NCI-H1417 (cell line): ENCODE results near the gene ESPNL.

ENCODE experiments used
- DNase-seq, 3 experiments: peaks; one replicate each; lab custom pipeline; 2025; lab: John Stamatoyannopoulos, UW

The ESPNL gene

DNA sequence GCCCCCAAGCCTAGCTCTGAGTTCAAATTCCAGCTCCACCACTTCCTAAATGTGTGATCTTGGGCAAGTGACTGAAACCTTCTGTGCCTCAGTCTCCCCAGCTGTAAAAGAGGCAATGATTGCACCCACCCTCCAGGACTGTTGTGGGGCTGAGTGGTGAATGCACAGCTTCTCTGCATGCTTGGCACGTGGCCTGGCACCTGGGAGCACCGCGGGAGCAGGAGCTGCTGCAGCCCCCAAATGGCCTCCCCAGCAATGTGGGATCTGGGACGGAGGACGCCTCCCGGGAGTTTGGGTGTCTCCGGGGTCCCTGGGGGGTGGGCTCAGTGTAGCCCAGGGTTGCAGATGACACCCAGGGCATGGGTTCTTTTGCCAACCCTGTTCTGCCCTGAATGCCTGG lies 39.9 kb downstream of the ESPNL start:
- DNase-seq, result no peak

DNA sequence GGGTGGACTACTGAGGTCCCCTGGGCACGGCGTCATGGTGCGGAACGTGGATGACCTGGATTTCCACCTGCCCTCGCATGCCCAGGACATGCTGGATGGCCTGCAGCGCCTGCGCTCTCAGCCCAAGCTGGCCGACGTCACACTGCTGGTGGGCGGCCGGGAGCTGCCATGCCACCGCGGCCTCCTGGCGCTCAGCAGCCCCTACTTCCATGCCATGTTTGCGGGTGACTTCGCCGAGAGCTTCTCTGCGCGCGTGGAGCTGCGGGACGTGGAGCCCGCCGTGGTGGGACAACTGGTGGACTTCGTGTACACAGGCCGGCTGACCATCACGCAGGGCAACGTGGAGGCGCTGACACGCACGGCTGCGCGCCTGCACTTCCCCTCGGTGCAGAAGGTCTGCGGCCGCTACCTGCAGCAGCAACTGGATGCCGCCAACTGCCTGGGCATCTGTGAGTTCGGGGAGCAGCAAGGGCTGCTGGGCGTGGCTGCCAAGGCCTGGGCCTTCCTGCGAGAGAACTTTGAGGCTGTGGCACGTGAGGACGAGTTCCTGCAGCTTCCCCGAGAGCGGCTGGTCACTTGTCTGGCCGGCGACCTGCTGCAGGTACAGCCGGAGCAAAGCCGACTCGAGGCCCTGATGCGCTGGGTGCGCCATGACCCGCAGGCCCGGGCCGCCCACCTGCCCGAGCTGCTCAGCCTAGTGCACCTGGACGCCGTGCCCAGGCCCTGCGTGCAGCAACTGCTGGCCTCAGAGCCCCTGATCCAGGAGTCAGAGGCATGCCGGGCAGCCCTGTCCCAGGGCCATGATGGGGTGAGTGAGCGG lies 40.8 kb downstream of the ESPNL start:
- no peak for DNase-seq

DNA sequence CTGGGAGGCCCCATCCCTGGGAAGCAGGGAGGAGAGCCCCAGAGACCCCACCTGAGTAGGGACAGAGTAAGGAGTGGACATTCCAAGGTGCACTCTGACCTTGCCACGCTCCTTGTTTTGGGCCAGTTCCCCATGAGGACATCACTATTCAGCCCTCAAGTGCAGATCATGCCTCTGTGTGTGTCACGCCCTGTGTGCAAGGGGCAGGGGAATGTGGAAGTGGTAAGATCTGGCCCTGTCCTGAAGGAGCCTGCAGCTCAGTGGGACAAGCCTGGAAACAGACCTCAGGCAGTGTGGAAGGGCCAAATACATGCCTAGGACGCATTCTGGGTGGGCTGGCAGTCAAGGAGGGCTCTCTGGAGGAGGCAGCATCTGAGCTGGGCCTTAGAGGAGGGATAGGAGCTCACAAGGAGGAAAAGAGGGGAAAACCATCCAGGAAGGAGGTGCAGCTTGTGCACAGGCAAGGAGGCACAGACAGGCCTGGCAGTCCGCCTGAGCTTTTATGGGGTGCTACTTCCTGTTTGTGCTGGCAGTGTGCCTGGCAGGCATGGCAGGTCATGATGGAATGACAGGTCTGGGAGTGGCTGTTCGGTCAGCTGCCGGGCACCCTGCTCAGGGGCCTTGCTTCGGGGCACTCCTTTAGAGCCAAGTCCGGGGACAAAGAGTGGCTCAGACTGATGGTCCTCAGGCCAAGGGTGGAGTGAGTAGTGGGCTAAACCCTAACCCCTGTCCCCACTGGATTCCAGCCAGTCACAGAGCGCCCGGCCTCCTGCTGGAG lies 41.6 kb downstream of the ESPNL start:
- DNase-seq, result peak in 1 of 3 experiments; percentile 32

DNA sequence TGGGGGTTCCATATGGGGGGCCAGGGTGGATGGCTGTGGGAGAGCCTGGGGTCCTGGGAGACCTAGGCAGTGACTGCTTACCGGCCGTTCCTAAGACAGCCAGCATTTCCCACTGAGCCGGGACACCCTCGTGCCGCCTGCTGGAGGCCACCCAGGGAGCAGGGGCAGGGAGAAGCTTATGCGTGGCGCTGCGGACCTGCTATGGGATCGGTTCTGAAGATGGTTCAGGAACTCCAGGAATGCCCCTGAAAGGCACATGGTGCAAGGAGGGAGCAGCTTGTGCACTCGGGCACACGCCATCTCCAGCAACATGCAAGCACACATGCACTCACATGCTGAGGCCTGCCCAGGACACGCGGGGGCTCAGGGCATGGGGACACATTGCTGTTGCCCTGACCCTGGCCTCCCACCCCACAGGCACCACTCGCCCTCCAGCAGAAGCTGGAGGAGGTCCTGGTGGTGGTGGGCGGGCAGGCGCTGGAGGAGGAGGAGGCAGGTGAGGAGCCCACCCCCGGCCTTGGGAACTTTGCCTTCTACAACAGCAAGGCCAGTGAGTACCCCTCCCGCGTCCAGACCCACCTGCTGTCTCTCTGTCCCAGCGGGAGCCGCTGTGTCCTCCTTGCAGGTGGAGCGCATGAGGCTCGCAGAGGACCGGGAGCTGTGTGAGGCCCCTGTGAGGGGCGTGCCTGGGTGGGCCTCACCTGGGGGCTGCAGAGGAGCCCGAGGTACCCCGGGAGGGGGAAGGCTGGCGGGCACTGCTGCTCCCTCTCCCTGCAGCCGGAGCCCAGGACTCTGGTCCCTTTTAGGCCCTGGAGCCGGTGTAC lies 42.5 kb downstream of the ESPNL start:
- no peak for DNase-seq

DNA sequence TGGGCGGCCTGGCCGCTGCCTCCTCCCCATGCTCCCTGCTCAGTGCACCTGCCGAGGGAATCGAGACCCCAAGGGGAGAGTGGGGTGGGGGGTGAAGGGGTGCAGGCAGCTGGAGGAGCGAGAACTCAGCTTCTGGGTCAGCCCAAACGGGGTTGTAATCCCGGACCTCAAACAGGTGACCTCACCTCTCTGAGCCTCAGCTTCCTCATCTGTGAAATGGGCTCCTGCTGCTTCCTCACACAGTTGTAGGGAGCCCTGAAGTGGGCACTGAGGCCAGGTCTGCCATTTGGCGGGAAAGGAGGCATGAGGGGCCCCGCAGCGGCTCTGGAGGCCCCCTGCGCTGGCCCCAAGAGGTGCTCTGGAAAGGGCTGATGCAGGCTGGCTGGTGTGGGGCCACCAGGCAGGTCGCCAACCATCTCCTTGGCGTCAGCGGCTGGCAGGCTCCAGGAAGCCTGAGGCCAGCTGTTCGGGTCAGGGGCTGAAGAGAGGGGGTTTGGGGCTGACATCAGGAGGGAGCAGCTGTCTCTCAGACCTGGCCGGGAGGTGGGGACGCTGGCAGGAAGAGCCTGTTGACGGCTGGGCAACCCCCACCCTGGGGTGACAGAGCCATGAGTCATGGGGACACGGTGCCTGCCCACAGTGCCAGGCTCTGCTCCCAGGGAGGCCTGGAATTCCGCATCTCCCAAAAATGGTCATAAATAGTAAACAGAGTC lies 43.3 kb downstream of the ESPNL start:
- no peak for DNase-seq

DNA sequence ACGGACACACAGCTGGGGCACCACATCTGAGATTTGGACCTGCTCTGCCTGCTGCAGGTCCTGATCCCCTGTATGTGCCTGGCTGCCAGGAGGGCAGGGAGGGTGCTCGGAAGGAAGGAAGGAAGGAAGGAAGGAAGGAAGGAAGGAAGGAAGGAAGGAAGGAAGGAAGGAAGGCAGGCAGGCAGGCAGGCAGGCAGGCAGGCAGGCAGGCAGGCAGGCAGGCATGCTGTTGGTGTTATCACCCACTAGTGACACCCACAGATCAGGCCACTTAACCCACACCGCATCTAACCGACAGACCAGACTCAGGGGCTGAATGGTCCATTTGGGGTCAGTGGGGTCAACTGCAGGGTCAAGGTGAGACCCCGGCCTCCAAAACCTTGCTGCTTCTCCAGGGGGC lies 44.1 kb downstream of the ESPNL start:
- DNase-seq, result no peak

DNA sequence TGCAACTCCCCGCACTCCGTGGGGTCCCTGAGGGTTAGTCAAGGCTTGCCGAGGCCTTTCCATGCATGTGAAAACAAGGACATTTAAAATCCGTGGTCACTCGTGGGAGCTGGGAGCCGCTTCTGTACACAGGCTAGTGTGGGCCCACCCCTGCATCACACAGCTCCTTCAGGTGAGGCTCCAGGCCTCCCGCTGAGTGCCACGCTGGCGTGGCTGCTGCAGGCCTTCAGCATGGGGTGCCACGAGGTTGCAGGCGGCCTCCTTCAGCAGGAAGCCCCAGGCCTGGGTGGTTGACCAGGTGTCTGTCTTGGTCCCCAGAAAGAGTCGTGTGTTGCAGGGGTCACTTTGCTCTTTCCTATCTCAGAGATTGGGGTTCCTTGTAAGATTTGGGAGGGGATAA lies 44.9 kb downstream of the ESPNL start:
- no peak for DNase-seq

DNA sequence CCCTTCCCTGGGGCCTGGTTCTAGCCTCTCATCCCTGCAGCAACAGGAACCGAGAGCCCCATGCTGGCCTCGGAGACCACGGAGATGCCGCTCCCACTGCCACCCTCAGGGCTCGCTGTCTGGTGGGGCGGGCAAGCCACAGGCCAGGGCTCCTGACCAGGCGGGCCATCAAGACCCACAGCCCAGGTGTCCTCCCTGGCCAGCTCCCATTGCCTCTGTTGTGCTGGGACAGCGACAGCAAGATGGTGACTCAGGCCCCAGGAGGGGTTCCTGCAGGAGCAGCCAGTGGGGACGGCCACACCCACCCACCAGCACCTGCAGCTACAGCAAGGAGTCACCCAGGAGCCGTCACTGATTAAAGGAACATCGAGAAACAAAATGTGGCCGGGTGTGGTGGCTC lies 45.7 kb downstream of the ESPNL start:
- no peak for DNase-seq

DNA sequence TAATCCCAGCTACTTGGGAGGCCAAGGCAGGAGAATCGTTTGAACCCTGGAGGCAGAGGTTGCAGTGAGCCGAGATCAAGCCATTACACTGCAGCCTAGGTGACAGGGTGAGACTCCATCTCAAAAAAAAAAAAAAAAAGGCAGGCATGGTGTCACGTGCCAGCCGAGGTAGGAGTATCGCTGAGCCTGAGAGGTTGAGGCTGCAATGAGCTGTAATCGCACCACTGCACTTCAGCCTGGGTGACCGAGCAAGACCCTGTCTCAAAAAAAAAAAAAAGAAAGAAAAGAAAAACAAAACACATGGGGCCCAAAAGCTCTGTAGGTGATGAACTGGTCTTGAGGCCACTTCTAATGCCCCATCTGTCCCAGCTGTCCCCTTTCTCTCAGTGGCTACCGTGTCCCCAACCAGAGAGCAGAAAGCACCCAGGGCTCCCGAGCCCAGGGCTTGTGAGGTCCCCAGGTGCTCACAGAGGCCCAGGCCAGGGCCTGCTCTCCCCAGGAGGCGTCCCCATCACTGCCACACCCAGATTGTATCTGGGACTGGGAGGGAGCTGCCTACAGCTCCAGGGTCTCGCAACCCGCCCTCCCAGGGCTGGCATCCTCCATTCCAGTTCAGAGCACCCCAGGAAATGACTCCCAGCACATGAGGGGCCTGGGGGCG lies 46.9 kb downstream of the ESPNL start:
- no peak for DNase-seq

DNA sequence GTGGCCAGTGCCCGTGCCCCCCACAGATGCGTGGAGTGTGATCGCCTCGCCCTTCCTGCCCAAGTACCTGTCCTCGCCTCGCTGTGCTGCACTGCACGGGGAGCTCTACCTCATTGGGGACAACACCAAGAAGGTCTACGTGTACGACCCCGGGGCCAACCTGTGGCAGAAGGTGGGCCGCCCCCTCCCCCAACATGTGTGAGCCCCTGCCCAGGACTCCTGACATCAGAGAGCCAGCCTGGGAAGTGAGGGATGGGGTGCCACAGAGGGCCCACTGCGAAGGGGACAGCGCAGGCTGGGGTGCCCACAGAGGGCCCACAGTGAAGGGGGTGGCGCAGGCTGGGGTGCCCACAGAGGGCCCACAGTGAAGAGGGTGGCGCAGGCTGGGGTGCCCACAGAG lies 48.8 kb downstream of the ESPNL start:
- no peak for DNase-seq

DNA sequence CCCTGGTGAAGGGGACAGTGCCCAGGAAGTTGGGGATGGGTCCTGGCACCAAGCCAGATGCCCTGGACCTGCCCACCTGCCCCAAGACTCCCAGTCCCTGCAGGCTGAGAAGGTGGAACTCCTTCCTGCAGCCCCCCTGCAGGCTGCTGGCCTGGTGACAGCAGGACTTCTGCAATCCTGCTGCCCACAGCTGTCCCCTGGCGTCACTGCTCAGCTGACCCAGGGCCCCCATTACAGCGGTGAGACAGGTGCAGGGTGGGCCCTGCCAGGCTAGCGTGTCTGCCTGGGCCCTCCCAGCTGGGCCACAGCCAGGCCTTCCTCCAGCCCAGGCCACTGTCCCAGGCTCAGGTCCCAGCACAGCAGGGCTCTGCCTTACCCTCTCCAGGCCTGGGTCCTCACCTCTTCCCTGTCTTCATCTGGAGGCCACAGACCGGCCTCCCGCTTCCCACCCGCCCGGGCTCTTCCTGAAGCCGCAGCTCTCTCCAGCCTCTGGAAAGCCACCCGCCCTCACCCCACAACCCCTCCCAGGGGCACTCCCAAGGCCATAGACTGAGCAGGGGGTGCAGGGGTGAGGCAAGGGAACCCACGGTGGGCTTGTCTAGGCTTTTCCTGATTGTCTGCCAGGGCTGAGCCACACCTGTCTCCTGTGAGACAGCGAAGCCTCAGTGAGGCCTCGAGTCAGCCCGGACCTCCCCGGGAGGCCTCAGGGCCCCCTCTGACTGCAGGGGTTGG lies 49.9 kb downstream of the ESPNL start:
- no peak for DNase-seq

DNA sequence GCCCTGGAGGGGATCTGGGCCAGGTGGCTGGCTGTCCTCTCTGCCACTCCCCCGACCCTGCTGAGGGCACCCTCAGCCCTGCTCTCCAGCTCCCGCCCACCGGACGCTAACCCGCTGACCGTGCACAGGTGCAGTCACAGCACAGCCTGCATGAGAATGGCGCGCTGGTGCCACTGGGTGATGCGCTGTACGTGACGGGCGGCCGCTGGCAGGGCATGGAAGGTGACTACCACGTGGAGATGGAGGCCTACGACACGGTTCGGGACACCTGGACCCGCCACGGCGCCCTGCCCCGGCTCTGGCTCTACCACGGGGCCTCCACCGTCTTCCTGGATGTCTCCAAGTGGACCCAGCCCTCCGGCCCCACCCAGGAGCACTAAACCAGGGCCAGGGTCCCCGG lies 50.5 kb downstream of the ESPNL start:
- no peak for DNase-seq

DNA sequence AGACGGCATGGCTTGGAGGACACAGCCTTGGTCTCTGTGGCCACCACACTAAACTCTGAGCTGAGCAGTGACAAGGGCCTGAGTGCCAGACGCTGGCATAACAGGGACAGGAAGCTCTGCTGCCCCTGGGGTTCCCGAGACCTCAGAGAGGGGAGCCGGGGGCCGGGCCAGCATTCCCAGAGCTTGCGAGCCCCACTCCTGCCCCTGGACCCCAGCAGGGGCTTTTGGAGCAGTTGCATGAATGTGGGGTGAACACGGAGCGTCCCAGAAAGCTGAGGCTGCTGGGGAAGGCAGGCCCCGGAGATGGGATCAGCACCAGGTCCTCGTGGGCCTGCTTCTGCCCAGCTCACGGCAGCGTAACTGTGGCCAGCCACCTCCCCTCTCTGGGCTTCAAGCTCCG lies 51.1 kb downstream of the ESPNL start:
- no peak for DNase-seq

DNA sequence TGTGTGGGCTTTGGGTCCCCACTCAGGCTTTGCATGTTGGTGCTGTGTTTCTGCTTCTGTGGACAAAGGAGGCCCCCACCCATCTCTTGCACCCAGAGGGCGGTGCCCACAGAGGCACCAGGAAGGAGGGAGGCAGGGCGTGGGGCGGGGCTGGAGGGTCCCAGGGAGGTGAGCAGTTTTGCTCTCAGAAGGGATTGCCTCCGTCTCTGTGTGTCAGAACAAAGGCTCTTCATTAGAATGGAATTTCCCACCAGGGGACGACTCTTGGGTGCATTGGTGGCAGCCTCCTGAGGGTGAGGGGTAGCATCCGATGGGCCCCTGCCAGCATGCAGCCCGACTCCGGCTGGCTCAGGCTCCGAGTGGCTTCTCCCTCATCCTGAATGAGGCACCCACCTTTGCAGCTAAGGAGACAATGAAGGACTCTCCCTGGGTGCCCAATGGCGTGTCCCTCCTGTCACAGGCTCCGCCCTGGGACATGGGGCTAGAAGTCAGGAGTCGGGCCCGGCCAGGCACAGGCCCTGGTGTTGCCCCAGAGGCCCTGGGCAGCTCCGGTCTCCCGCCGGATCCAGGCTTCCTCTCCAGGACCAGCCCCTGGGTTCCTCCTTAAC lies 51.6 kb downstream of the ESPNL start:
- DNase-seq, result no peak

DNA sequence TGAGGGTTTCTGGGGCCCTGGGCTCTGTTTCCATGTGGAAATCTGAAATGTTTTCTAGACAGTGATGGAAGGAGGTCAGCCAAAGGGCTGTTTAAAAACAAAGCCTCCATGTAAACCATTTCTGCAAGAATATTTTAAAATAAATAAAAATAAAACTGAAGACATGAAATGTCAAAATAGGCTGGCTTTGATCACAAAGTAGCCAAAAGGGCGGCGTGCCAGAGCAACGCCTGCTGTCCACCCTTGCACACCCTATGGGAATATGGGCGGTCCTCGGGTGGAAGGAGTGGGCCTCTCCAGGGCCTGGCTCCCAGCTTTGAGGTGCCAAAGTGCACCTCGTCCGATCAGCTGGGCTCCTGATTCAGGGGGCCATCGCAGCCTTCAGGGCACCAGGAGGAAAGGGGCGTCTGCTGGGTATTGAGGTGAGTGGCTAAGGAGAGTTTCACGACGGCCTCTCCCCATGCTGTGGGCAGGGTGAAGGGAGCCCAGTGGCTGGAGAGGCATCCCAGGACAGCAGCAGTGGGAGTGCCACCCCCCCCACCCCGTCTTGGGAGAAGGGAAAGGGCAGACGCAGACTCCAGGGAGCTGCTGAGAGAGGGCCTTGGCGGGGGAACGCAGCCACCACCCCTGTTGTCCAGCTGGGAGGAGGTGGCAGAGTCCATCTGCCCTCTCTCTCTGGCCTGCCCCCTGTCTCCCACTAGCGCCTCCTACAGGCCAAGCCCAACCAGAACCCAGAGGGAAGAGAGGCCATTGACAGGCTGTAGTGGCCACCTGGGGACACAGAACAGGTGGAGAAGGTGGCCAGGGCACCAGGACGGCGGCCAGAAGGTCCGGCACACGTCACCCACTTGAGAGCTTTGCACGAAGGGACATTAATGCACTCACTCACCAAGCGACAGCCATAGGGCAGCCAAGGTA lies 52.9 kb downstream of the ESPNL start:
- no peak for DNase-seq

DNA sequence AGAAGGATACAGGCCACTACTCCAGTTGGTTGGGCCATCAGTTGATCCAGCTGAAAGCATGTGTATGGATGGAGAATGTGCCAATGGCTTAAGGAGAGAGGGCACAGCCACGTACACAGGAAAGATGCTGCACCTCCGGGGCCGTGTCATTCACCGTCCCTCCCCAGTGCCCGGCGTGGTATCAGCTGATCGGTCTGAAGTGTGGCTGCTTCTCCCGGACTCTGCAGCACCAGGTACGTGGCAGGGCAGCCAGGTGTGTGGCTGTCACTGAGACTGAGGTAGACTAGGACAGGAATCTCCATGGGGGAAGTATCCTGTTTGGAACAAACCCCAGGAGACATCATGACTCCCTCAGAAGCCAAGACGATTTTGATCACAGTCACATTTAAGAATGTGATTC lies 54.4 kb downstream of the ESPNL start:
- DNase-seq, result no peak

DNA sequence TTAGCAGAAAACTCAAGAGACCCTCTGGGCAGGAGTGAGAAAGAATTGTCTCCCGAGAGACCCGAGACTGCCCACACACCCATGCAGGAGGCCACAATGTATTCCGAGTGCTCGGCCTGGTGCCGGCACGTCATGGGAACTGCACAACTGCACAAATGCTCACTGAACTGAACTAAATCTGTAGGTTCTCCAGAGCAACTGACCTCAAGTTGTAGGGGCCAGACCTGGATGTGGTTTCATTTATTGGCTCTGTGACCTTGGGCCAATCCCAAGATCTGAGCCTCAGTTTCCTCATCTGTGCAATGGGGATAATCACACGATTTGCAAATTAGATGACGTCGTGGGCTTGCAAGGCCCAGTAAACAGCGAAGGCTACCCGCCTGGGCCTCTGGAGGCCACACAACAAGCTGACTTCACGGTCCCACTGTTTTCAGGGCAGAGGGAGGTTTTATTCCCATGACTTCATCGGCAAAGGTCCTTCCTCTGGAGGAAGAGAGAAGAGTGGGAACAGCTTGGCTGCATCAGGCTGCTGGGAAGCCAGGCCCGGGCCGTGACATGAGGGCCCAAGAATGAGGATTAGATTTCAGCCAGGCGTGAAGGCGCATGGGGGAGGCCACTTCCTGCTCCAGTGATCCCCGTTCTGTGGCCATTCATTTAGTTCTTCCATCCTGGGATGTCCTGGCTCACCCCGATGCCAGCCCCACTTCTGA lies 55.1 kb downstream of the ESPNL start:
- no peak for DNase-seq
